Activated CD8-positive, alpha-beta memory T cell treated with anti-CD3 and anti-CD28 coated beads for 24 hours (primary cell): ENCODE measurements around the gene TRHDE.

ENCODE experiments used
- DNase-seq: peaks from one replicate; pipeline ENCODE4 v3.0.0-alpha.2; 2020

The TRHDE gene

DNA sequence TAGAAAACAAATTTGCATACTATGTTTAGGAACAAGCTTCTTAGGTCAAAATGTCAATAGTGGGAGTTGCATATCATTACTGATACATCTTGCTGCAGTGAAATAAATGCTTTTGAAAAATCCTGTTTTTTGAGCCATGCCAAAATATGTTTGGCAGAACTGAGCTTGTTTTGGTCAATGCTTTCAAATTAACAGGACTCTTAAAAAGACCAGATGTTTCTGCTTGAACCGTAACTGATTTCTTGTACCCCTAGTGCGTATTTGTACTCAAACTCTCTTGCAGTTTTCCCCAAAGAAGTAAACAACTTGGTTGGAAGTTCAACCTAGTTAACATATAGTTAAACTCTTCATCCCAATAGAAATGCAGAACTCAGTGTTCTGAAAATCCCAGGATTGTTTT, 3.4 kb downstream of the TRHDE start:
- DNase-seq = no peak

DNA sequence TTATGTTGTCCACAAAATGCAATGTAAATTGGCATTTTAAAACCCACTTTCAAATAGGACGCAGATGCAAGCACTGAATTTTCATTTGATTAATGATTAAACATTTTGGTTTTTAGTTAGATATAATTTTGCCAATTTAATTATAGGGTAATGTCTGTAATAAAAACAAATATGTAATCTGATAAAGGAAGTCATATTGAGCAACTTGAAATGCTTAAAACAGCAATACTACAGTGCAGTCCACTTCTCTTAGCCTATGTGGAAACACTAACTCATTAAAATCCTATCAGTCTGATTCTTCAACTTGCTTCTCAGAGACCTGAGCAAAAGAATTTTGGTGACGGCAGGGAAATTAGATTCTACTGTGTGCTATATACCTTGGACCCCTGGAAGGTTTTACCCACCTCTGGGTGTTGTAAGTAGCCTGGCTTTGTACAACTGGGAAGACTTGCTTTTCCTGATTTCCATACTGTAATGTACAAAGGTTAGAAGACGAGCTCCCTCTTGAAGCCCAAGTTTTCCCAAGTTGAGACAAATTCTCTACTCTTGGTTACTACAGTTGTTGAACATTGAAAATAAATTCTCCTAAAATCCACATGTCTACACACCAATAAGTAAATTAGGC, 4.1 kb downstream of the TRHDE start:
- no peak for DNase-seq

DNA sequence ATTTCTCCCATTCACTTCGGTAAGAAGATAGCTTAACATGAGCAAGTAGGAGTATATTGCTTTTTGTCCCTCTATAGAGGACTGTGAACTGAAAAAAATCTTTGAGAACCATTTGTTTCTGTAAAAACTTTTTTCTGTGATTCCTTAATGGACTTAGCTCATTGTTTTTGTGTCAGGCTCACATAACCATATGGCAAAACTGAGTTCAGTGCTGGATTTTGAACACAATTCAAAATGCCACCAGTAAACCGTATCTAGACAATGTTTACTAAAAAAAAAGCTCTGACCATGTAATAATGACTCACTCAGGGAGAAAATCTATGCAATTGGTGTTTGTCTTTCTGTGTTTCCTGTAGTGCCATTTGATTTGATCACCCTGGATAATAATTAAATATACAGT, 5.2 kb downstream of the TRHDE start:
- no peak for DNase-seq

- DNase-seq = no peak
These were observed 6.7 kb downstream of the TRHDE start for GRCh38 chr12:72278894-72279293.

- no peak for DNase-seq
These were observed 9.0 kb downstream of the TRHDE start for GRCh38 chr12:72281126-72281525.

GRCh38 chr12:72282721-72283120, 10.6 kb downstream of the TRHDE start:
- no peak for DNase-seq

GRCh38 chr12:72285861-72286260, 13.7 kb downstream of the TRHDE start:
- no peak for DNase-seq

DNA sequence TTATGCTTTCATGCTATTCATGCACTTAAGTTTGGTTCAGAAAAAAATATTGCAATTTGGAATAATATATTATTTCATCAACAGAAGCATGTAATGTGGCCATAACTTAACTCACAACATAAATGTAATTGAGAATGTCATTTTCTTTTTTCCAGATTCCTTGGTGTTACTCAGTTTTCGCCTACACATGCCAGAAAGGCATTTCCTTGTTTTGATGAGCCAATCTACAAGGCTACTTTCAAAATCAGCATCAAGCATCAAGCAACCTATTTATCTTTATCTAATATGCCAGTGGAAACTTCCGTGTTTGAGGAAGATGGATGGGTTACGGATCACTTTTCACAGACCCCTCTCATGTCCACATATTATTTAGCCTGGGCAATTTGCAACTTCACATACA, 14.4 kb downstream of the TRHDE start:
- DNase-seq = no peak

- no peak for DNase-seq
These were observed 16.3 kb downstream of the TRHDE start for GRCh38 chr12:72288436-72288835.

GRCh38 chr12:72288911-72289310, 16.7 kb downstream of the TRHDE start:
- DNase-seq = no peak

DNA sequence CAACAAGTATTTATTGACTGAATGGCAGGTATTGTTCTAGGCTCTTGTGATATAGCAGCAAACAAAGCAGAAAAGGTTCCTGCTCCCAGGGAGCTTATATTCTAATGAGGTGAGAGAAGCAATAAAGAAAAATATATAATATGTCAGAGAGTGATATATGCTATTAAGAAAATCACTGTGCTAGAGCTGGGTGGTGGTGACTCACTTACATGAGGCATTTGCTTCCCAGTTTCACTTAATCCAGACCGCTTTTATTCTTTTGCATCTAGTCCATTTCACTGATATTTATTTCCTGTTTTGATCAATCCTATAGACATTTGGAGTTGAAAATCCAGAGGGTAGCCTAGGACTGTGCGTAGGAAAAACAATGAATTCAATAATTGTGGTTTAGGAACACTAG, 17.5 kb downstream of the TRHDE start:
- DNase-seq = no peak

GRCh38 chr12:72291175-72291574, 19.0 kb downstream of the TRHDE start:
- no peak for DNase-seq

DNA sequence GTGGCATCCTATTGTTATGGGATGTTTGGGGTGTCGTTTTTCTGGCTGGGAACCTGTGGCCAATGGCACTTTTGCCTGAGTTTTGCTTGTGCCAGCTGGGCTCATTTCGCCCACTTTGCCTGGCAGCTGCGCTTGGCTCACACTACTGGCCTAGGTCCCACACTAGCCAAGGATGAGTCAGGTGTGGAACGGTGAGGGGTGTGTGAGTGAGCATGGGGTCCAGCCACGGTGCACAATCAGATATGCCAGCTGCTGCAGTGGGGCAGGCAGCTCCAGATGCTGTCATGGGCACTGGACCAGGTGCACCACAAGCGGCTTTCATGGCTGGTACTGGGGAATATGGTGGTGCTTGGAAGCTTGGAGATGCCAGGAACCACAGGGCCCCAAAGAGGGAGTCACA, 21.5 kb downstream of the TRHDE start:
- DNase-seq = no peak

DNA sequence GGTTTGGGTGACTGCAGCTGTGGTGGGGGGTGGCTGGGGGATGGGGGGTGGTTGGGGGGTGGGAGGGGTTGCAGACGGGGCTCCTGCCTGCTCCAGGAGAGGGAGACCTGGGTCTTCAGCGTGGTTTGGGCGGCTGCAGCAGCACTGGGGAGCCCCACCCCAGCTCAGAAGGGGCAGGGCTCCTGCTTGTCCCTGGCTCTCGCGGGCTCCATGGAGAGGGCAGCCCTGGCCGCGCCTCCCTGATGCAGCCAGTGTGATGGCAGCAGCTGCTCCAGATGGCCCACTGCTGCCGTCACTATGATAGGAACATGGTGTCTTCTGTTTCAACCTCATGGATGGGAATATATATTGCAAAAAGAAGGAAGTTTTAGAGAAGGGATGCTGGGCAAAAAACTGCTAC, 22.9 kb downstream of the TRHDE start:
- no peak for DNase-seq

GRCh38 chr12:72295744-72296143, 23.6 kb downstream of the TRHDE start:
- DNase-seq = no peak

DNA sequence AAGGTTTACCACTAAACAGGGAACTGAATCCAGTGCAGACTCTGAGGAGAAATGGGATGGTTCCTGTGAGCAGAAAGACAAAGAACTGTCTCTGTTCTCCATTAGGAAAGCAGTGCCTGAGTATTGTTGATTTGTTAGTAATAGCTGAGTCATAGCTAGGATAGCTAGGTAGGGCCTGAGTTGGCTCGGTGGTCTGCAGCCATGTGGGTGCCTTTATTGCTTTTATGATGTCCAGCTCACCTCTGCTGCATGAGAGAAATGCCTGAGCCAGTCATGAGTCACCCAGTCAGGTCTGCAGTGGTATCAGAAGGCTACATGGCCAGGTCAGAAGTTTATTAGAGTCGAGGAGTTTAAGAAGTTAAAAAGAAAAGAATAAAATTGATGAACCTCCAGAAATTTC, 24.2 kb downstream of the TRHDE start:
- no peak for DNase-seq

DNA sequence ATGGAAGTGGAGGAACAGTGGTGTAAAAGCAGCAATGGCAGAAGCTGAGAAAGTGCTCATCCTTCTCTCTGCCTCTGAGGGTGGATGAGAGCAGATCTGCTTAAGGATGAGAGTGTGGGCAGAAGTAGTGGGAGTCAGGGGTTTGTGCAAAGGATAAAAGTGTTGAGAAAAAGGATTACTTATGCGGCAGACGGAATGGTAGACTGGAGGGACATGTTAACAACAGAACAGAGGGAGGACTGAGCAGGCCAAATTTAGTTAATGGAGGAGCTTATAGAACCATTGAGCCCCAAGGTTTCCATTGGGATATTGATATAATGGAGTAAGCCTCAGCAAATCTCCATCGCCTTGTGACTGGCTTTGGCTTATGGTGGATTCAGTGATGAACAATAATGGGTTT, 25.5 kb downstream of the TRHDE start:
- DNase-seq = no peak

DNA sequence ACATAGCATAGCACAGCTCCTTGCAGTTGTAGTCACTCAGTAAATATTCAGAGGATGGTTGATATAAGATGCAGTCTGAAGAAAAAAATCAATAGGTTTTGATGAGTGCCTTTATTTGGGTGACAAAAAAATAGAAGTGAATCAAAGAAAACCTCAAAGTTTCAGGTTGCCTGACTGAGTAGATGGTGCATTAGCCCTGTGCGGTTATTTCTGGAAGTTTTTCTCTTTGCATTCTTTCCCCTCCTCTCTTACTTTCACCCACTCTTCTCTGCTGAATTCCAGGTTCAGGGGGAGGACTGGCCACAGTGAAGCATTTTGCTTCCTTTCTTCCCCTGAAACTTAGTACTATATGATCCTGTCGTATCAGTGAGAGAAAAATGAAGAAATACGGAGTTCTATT, 28.6 kb downstream of the TRHDE start:
- no peak for DNase-seq

DNA sequence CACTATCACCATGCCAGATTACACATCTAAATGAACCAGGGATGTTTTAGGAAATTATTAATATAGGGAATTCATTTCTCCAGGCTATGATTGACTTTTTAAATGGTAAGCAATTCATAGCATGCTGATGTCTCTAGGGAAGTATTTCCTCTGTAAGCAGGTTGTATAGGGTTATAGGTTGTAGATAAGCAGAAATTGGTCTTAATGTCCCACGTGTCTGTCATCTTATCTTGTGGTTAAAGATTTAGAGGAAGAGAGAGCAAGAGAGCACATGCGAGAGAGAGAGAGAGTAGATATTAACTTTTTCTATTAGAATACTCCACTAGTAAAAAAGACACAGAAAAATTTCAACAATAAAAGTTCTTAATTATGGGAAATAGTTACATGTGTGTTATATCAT, 32.6 kb downstream of the TRHDE start:
- DNase-seq = no peak

GRCh38 chr12:72307229-72307628, 35.1 kb downstream of the TRHDE start:
- no peak for DNase-seq

DNA sequence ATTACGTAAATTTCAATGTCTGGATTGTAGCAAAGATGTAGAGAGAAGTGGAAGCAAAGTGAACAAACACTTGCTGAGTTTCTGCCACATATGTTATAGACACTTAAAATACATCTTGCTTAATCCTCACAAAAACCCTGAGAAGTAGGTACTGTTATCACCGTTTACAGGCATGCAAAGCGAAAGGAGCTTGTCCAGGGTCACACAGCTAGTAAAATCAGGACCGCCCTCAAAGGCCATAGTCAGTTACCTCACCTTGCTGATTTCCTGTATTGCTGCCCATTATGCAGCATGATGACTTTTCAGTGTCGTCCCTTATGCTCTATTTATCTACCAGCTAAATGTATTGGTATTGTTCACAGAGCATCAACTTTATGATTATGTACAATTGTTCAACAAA, 39.8 kb downstream of the TRHDE start:
- DNase-seq = no peak

DNA sequence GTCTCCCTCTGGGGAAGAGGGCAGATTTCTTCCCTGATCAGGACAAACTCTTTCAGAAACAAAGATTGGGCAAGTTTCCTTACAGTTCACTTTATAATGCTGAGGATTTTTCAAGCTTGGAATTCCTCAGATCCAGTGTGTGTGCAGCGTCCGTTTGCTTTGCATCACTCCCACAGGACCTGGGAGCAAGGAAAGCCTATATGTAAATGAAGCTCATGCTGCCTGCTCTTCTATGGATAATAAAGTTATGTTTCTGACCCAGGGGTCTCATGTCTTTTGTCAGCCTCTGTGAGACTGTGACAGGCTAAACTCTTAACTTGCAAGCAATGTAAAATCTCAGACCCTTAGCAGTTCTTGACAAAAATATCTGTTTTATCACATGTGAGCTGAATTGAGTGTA, 41.6 kb downstream of the TRHDE start:
- DNase-seq = no peak

DNA sequence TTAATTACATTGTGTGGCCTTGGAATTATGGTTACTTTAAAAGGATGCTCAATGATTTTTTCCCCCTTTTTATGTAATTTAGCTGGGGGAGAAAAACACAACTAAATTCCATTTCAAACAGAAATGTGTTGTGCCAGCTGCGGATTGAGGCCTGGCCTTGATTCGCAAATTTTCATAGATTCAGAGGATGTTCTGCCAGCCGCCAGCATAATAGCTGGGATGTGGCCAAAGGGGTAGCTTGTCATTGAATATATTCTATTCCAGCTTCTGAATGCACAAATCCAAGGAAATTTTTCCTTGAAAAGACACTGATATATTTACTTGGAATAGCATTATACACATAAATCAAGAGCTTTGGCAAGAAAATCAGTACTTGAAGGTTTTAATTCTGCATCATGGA, 43.7 kb downstream of the TRHDE start:
- no peak for DNase-seq

DNA sequence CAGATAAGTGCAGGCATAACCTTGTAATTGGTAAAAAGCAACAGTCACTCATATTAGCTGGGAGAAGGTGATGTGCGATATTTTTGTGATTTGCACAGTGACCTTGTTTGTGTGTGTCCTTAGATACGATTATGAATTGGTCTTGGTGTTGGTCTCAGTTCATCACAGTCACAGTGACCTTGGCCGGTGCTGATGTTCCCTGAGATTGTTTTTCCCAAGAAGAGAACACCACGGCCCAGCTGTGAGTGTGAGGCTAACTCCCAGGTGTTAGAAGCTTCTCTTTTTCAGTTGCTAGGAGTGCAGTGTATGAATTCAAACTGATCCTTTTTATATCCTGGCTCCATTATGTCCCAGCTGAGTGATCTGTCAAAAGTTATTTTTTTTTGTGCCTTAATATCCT, 46.2 kb downstream of the TRHDE start:
- no peak for DNase-seq

DNA sequence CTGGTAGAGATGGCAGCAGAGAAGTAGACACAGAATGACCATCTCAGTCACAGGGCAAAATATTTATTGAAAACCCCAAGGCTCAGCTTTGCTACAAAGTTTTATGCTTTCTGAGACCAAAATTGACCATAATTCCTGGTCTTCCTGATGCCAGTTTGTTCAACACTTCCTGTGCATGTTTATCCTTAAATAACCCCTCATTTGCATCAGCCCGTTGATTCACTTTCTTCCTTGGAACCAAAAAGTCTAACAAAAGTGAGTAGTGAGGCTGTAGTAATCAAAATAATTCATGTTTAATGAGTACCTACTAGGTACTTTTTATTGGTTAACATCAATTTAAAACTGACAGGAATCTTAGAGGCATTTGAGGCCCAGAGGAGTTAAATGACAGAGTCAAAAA, 51.7 kb downstream of the TRHDE start:
- no peak for DNase-seq

DNA sequence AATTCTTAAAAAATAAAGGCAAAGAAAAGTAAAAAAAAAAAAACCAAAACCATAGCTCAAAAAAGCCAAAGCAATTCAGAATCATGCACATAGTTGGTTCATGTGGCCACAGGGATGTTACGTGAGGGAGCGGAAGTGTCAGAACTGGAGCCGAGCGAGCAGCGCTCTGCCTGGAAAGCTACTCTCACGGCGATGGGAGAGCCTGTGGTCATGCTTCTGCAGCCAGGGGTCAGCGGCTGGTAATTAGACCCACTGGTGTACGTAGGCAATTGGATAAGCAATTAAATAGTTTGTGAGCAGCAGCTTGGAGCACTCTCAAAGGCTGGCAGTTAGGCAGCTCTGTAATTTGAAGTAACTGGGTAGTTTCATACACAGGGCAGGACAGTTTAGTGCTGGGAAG, 58.1 kb downstream of the TRHDE start:
- no peak for DNase-seq
